Cardiac atrium fibroblast (primary cell): ENCODE data around the gene SLC29A1. TPM values are rescaled to one million over a fixed set of nuclear protein-coding genes. Genes with fewer than 3 reads are reported as not detected.

ENCODE experiments used
- total RNA-seq: library from RNA; depleted of rRNA; stranded (reverse); fragments of >200 nt; gene quantifications from 2 replicates; pipeline ENCODE4 v1.2.3, GENCODE V29; 2015

Gene SLC29A1
- 26.9 and 40.3 TPM in 2 replicates for total RNA-seq

GRCh38 chr6:44223319-44224028 lies at the start of gene SLC29A1:
SLC29A1 (plus strand) TSS chr6:44223595; CDS start chr6:44227314, 3,719 bp downstream.

DNA sequence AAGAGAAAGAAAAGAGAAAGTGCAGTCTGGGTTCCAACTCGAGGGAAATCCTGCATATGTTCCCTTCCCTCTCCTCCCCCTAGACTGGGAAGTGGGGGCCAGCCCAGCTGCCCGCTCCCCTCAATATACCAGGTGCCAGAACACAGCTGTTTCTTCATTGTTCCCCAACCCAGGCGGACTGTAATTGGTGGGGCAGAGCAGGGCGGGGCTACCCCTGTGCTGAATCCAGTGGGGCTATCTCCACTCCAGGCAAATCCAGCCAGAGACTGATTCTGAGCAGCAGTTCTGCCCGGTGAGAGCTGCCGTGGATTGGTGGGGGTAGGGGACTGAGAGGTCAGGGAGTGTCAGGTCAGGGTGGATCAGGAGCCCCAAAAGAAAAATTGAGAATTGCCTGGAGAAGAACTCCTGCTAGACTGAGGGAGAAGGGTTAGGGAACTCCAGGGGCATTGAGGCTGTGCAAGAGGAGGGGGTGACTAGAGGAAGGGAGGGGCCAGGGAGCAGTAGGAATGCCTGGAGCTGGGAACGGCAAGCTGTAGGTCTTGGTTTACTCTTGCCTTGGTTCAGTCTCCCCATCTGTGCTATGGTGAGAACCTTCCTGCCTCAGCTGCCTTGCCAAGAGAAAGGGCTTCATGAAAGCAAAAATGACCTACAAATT lies 6.6 kb upstream of the SLC29A1 start, which contains the start of gene MYMX:
Gene MYMX (plus strand): TSS at position 250 of the 655 bp plus-strand sequence. CDS start 546 bp downstream, outside the sequence.

DNA sequence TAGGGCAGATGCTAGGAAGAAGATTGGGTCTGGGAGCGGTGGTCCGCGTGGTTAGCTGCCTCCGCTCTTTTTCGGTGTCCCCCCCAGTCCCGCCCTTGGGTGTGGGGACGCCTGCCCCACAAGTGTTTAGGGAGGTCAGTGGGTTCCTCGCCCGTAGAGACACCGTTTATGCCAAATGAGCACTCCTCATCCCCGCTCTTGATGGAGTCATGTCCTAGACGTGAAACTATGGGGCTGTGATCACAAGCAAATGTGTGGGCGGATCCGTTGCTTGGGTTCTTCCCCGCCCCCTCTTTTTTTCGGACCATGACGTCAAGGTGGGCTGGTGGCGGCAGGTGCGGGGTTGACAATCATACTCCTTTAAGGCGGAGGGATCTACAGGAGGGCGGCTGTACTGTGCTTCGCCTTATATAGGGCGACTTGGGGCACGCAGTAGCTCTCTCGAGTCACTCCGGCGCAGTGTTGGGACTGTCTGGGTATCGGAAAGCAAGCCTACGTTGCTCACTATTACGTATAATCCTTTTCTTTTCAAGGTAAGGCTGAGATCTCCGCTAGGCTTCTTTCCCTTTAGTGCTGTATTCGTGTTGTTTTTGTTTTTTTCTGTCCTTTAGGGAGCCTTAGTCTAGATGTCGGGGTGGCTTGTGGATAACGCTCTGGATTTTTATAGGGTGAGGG lies 23.4 kb downstream of the SLC29A1 start, which contains the start of gene HSP90AB1:
Gene HSP90AB1 (plus strand): TSS at position 439 of the 675 bp plus-strand sequence. CDS start 1,529 bp downstream, outside the sequence.

GRCh38 chr6:44257025-44257752 lies 33.8 kb downstream of the SLC29A1 start, which contains the start of gene SLC35B2:
SLC35B2 (minus strand) TSS chr6:44257528; CDS start chr6:44257410, 118 bp downstream.

GRCh38 chr6:44265007-44265721 lies 41.8 kb downstream of the SLC29A1 start, which contains the start of gene NFKBIE:
NFKBIE (minus strand) TSS chr6:44265551; CDS start chr6:44265346, 205 bp downstream.

DNA sequence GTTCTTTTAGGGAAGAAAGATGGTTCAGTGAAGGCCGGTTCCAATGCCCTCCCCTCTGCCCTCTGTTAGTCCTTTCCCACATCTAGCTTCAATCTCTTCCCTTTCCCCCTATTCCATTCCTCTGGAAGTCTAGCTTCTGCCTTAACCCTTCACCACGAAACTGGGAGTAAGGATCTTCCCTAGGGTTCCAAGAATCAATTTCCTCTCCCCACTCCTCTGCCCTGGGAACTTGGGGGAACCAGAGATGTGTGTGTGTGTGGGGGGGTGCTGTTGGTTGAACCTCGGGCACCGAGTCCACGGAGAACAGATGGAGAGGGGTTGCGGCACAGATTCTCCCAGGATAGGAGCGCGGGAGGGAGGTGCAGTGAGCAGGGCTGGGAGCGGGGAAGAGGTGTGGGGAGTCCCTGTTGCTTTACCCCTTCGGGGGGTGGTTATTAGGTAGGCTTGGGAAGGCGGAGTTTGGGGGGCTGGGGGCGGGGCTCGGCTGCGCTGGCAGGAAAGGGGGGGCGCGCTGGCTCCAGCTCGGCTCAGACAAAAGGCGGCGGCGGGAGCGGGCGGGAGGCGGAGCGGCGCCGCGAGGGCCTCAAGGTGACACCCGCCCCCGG lies 46.6 kb downstream of the SLC29A1 start, which contains the start of gene TMEM151B:
Gene TMEM151B (plus strand): TSS at position 530 of the 605 bp plus-strand sequence. CDS start 293 bp downstream, outside the sequence.

Other genes with a start within 250 kb of the SLC29A1 start
- 37.5 and 46.0 TPM in 2 replicates for gene MRPL14, start 96.1 kb upstream of the SLC29A1 start, total RNA-seq
- 17.0 and 33.7 TPM in 2 replicates for gene TMEM63B, start 96.0 kb upstream of the SLC29A1 start, total RNA-seq
- gene CAPN11, start 64.8 kb upstream of the SLC29A1 start, total RNA-seq, result 0.97 TPM in 1 of 2 replicates, not detected in the other
- gene MYMX, start 6.7 kb upstream of the SLC29A1 start, total RNA-seq, result 0.49 TPM in 1 of 2 replicates, not detected in the other
- 654 and 695 TPM in 2 replicates for gene HSP90AB1, start 23.5 kb downstream of the SLC29A1 start, total RNA-seq
- 65.0 and 70.3 TPM in 2 replicates for gene SLC35B2, start 33.9 kb downstream of the SLC29A1 start, total RNA-seq
- gene NFKBIE, start 42.0 kb downstream of the SLC29A1 start, total RNA-seq, result 1.1 and 3.9 TPM in 2 replicates
- not detected in 2 replicates for gene TMEM151B, start 46.9 kb downstream of the SLC29A1 start, total RNA-seq
- gene AARS2, start 89.8 kb downstream of the SLC29A1 start, total RNA-seq, result 9.9 and 10.3 TPM in 2 replicates
- gene SPATS1, start 119.1 kb downstream of the SLC29A1 start, total RNA-seq, result not detected in 2 replicates
- 12.2 and 12.8 TPM in 2 replicates for gene CDC5L, start 164.1 kb downstream of the SLC29A1 start, total RNA-seq